ENCODE results near the gene SESN3. TPM values are rescaled to one million over a fixed set of nuclear protein-coding genes. Genes with fewer than 3 reads are reported as not detected.
A peak's percentile ranks its signal among the peaks of the same experiment; 100 is the strongest.
"Not testable (repeated sequence)": the region's sequence is repeated elsewhere in the genome, so short reads cannot be mapped to it uniquely, and the experiment has no call there.

The SESN3 gene
- total RNA-seq, 2 donors from 2014 or later: 9.9 to 13.3 TPM

DNA sequence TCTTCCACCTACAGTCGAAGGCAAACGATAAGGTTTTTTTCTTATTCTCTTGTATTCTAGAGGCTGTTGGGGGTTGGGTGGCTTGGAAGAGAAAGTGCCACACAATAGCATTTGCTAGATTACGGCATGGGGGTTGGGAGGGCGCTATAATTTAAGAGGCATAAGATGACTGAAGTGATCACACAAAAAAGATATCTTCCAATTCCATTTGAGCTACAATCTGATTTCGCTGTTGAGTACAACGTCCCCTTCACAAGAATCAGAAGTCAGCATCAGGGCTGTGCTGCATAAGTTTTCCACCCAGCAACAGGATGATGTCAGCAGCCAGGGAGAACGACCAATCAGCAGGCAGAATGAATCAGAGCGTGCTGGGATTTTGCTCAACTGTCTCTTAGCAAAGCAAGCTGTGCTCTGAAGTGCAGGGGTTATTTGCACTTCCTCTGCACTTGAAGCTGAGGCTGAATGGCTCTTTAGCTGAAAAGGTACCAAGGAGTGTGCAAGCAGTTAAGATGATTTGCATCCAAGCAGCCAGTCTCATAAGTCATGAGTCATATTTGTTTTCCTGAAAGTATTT is 23.2 kb upstream of the SESN3 start:
- Histone ChIP-seq H3K36me3 (no peaks in the 10 kb centered on the region), H3K27ac (peak overlapping the region; percentile 49 to 68), H3K4me1 (peaks cover 0 to 7% of the 10 kb centered on the region in 2 donors), H3K27me3 (no peaks in the 10 kb centered on the region), H3K4me3 (peak overlapping the region in 1 of 2 donors; percentile 26), H3K9me3 (no peaks in the 10 kb centered on the region)
- no peak for TF ChIP-seq CTCF (IDR thresholded peaks at IDR 0.05)
- DNase-seq (ENCODE audit: low spot score): peak; percentile 91

DNA sequence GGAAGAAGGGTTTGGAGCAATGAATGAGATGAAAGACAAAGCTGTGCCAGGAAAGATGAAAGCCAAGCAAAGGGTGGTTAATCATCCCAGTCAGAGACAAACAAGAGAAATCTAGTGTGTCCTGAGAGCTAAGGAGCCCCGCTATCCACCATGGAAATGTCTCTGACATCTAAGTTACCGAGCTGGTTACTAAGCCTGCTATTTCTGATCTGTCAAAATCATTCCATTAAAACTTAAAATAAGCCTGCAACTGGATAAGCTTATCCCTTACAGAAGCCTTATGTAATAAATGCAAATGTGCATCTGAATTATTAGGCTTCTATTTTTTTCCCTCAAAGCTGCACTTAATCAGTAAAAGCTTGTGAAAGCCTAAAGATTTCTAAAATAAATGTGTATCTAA is 22.1 kb upstream of the SESN3 start:
- Histone ChIP-seq H3K9me3 (no peaks in the 10 kb centered on the region), H3K27ac (no peak overlapping the region), H3K4me1 (peaks cover 0 to 7% of the 10 kb centered on the region in 2 donors), H3K27me3 (no peaks in the 10 kb centered on the region), H3K36me3 (no peaks in the 10 kb centered on the region), H3K4me3 (no peak overlapping the region)
- DNase-seq (ENCODE audit: low spot score): no peak
- TF ChIP-seq CTCF (IDR thresholded peaks at IDR 0.05): no peak

DNA sequence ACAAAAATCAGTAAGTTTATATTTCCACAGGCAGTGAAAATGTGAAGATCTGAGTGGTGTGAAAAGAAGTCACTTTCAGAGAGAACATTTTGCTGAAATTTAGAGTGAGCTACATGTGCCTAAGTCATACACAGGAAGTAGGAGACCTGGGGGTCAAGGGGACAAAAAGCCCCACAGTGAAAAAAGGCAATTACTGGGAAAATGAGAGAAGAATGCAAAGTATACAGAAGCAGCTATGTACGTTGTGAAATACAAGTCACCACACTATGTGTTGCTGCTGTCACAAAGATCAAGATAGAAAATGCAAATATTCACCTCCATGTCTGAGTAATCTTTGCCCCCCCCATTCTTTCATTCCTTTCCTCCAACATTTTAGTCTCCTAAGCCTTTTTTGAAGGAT is 21.6 kb upstream of the SESN3 start:
- Histone ChIP-seq H3K4me1 (peaks cover 0 to 7% of the 10 kb centered on the region in 2 donors), H3K36me3 (no peaks in the 10 kb centered on the region), H3K27ac (no peak overlapping the region), H3K27me3 (no peaks in the 10 kb centered on the region), H3K9me3 (no peaks in the 10 kb centered on the region), H3K4me3 (no peak overlapping the region)
- no peak for TF ChIP-seq CTCF (IDR thresholded peaks at IDR 0.05)
- DNase-seq (ENCODE audit: low spot score): no peak

DNA sequence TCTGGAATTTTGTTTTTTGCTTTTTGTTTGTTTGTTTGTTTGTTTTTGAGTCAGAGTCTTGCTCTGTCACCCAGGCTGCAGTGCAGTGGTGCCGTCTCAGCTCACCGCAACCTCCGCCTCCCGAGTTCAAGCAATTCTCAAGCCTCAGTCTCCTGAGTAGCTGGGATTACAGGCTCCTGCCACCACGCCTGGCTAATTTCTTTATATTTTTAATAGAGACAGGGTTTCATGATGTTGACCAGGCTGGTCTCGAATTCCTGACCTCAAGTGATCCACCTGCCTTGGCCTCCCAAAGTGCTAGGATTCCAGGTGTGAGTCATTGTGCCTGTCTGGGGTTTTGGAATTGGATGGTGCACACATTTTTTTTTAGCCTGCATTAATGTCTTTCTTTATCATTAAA is 20.9 kb upstream of the SESN3 start:
- not testable (repeated sequence) for H3K27ac ChIP-seq; H3K36me3 ChIP-seq; H3K4me1 ChIP-seq; H3K4me3 ChIP-seq; DNase-seq (ENCODE audit: low spot score); H3K27me3 ChIP-seq; H3K9me3 ChIP-seq

- Histone ChIP-seq H3K4me1 (no peaks in the 10 kb centered on the region), H3K36me3 (no peaks in the 10 kb centered on the region), H3K4me3 (no peak overlapping the region), H3K9me3 (no peaks in the 10 kb centered on the region), H3K27me3 (no peaks in the 10 kb centered on the region), H3K27ac (no peak overlapping the region)
- no peak for TF ChIP-seq CTCF (IDR thresholded peaks at IDR 0.05)
- DNase-seq (ENCODE audit: low spot score): no peak
Observed at GRCh38 chr11:95248666-95249467, 17.9 kb upstream of the SESN3 start.

GRCh38 chr11:95247883-95248282 is 16.9 kb upstream of the SESN3 start:
- Histone ChIP-seq H3K27ac (no peak overlapping the region), H3K4me1 (no peaks in the 10 kb centered on the region), H3K4me3 (no peak overlapping the region), H3K9me3 (no peaks in the 10 kb centered on the region), H3K36me3 (no peaks in the 10 kb centered on the region), H3K27me3 (no peaks in the 10 kb centered on the region)
- DNase-seq (ENCODE audit: low spot score): no peak
- no peak for TF ChIP-seq CTCF (IDR thresholded peaks at IDR 0.05)
